Activated T-cell treated with anti-CD3 and anti-CD28 coated beads for 48 hours (primary cell): ENCODE measurements around the gene RGPD3.
"Not testable (repeated sequence)": the region's sequence is repeated elsewhere in the genome, so short reads cannot be mapped to it uniquely, and the experiment has no call there.

Experiments
- DNase-seq: peaks from one replicate; pipeline ENCODE4 v3.0.0-alpha.2; 2020; ENCODE audit warnings: low read depth

Gene RGPD3

GRCh38 chr2:106479563-106479962 lies 11.3 kb upstream of the RGPD3 start:
- not testable (repeated sequence) for DNase-seq

GRCh38 chr2:106477647-106478046 lies 9.4 kb upstream of the RGPD3 start:
- DNase-seq, result not testable (repeated sequence)

GRCh38 chr2:106470658-106471057 lies 2.4 kb upstream of the RGPD3 start:
- peak; percentile 20 for DNase-seq

- not testable (repeated sequence) for DNase-seq
Measured at GRCh38 chr2:106467516-106467915, 697 bp downstream of the RGPD3 start.

- DNase-seq, result not testable (repeated sequence)
Measured at GRCh38 chr2:106461882-106462281, 6.3 kb downstream of the RGPD3 start.

- DNase-seq, result not testable (repeated sequence)
Measured at GRCh38 chr2:106390680-106391079, 77.5 kb downstream of the RGPD3 start.

GRCh38 chr2:106388814-106389410 lies 79.3 kb downstream of the RGPD3 start:
- not testable (repeated sequence) for DNase-seq

GRCh38 chr2:106384548-106384947 lies 83.7 kb downstream of the RGPD3 start:
- DNase-seq, result not testable (repeated sequence)

- not testable (repeated sequence) for DNase-seq
Measured at GRCh38 chr2:106381867-106382266, 86.3 kb downstream of the RGPD3 start.

- not testable (repeated sequence) for DNase-seq
Measured at GRCh38 chr2:106379567-106379966, 88.6 kb downstream of the RGPD3 start.

- DNase-seq, result not testable (repeated sequence)
Measured at GRCh38 chr2:106369182-106369581, 99.0 kb downstream of the RGPD3 start.

GRCh38 chr2:106366204-106366885 lies 101.9 kb downstream of the RGPD3 start:
- no peak for DNase-seq

- DNase-seq, result no peak
Measured at GRCh38 chr2:106363791-106364190, 104.4 kb downstream of the RGPD3 start.

- no peak for DNase-seq
Measured at GRCh38 chr2:106362789-106363188, 105.4 kb downstream of the RGPD3 start.

GRCh38 chr2:106359512-106359911 lies 108.7 kb downstream of the RGPD3 start:
- DNase-seq, result no peak

GRCh38 chr2:106358521-106358920 lies 109.7 kb downstream of the RGPD3 start:
- no peak for DNase-seq

- DNase-seq, result no peak
Measured at GRCh38 chr2:106358081-106358480, 110.1 kb downstream of the RGPD3 start.

- DNase-seq, result no peak
Measured at GRCh38 chr2:106356291-106356690, 111.9 kb downstream of the RGPD3 start.

GRCh38 chr2:106353676-106354075 lies 114.5 kb downstream of the RGPD3 start:
- DNase-seq, result no peak

GRCh38 chr2:106350980-106351379 lies 117.2 kb downstream of the RGPD3 start:
- DNase-seq, result no peak

GRCh38 chr2:106344302-106344701 lies 123.9 kb downstream of the RGPD3 start:
- DNase-seq, result no peak

- DNase-seq, result no peak
Measured at GRCh38 chr2:106343274-106343673, 124.9 kb downstream of the RGPD3 start.

GRCh38 chr2:106342831-106343251 lies 125.4 kb downstream of the RGPD3 start:
- DNase-seq, result no peak

- no peak for DNase-seq
Measured at GRCh38 chr2:106341666-106342065, 126.5 kb downstream of the RGPD3 start.
